ENCODE measurements around the gene DSC3.

DSC3 gene

GRCh38 chr18:31042406-31043181 lies at the start of gene DSC3:
DSC3 (minus strand) TSS chr18:31042742; CDS start chr18:31042660, 82 bp downstream.
- Histone ChIP-seq H3K4me3 (ENCODE audit: low read length) (peak within 1 kb of the TSS; percentile 64), H3K27me3 (ENCODE audit: control insufficient read depth, insufficient read depth, low read length) (peaks cover 60% of the 10 kb centered on the region), H3K4me1 (ENCODE audit: control insufficient read depth, low read depth, low read length) (peaks cover 19% of the 10 kb centered on the region), H3K9me3 (ENCODE audit: control insufficient read depth, low read depth, low read length) (no peaks in the 10 kb centered on the region), H3K36me3 (ENCODE audit: control insufficient read depth, low read depth, low read length) (no peaks in the 10 kb centered on the region), H3K27ac (ENCODE audit: low read length) (no peak within 1 kb of the TSS), H3K9ac (ENCODE audit: low read length) (peak within 1 kb of the TSS; percentile 38)

- H3K36me3 ChIP-seq (ENCODE audit: control insufficient read depth, low read depth, low read length), result peaks cover 50% of the 10 kb centered on the region
- H3K4me3 ChIP-seq (ENCODE audit: low read length), result no peak overlapping the region
- no peaks in the 10 kb centered on the region for H3K9me3 ChIP-seq (ENCODE audit: control insufficient read depth, low read depth, low read length)
- H3K27me3 ChIP-seq (ENCODE audit: control insufficient read depth, insufficient read depth, low read length), result no peaks in the 10 kb centered on the region
- H3K27ac ChIP-seq (ENCODE audit: low read length), result no peak overlapping the region
- no peak overlapping the region for H3K9ac ChIP-seq (ENCODE audit: low read length)
- no peaks in the 10 kb centered on the region for H3K4me1 ChIP-seq (ENCODE audit: control insufficient read depth, low read depth, low read length)
Observed at GRCh38 chr18:31091350-31091749, 48.8 kb upstream of the DSC3 start.

- Histone ChIP-seq H3K36me3 (ENCODE audit: control insufficient read depth, low read depth, low read length) (peaks cover 58% of the 10 kb centered on the region), H3K4me3 (ENCODE audit: low read length) (no peak overlapping the region), H3K27me3 (ENCODE audit: control insufficient read depth, insufficient read depth, low read length) (no peaks in the 10 kb centered on the region), H3K27ac (ENCODE audit: low read length) (no peak overlapping the region), H3K9me3 (ENCODE audit: control insufficient read depth, low read depth, low read length) (no peaks in the 10 kb centered on the region), H3K4me1 (ENCODE audit: control insufficient read depth, low read depth, low read length) (no peaks in the 10 kb centered on the region), H3K9ac (ENCODE audit: low read length) (no peak overlapping the region)
Observed at GRCh38 chr18:31088532-31088931, 46.0 kb upstream of the DSC3 start.

- H3K27ac ChIP-seq (ENCODE audit: low read length), result no peak overlapping the region
- H3K9me3 ChIP-seq (ENCODE audit: control insufficient read depth, low read depth, low read length), result no peaks in the 10 kb centered on the region
- H3K4me3 ChIP-seq (ENCODE audit: low read length), result no peak overlapping the region
- peaks cover 42% of the 10 kb centered on the region for H3K36me3 ChIP-seq (ENCODE audit: control insufficient read depth, low read depth, low read length)
- no peaks in the 10 kb centered on the region for H3K4me1 ChIP-seq (ENCODE audit: control insufficient read depth, low read depth, low read length)
- no peaks in the 10 kb centered on the region for H3K27me3 ChIP-seq (ENCODE audit: control insufficient read depth, insufficient read depth, low read length)
- no peak overlapping the region for H3K9ac ChIP-seq (ENCODE audit: low read length)
Observed at GRCh38 chr18:31079973-31080372, 37.4 kb upstream of the DSC3 start.

- Histone ChIP-seq H3K9me3 (ENCODE audit: control insufficient read depth, low read depth, low read length) (no peaks in the 10 kb centered on the region), H3K36me3 (ENCODE audit: control insufficient read depth, low read depth, low read length) (peaks cover 45% of the 10 kb centered on the region), H3K27ac (ENCODE audit: low read length) (no peak overlapping the region), H3K27me3 (ENCODE audit: control insufficient read depth, insufficient read depth, low read length) (no peaks in the 10 kb centered on the region), H3K4me1 (ENCODE audit: control insufficient read depth, low read depth, low read length) (no peaks in the 10 kb centered on the region), H3K9ac (ENCODE audit: low read length) (no peak overlapping the region), H3K4me3 (ENCODE audit: low read length) (no peak overlapping the region)
Observed at GRCh38 chr18:31077878-31078277, 35.3 kb upstream of the DSC3 start.

- Histone ChIP-seq H3K36me3 (ENCODE audit: control insufficient read depth, low read depth, low read length) (peaks cover 59% of the 10 kb centered on the region), H3K9ac (ENCODE audit: low read length) (no peak overlapping the region), H3K4me1 (ENCODE audit: control insufficient read depth, low read depth, low read length) (no peaks in the 10 kb centered on the region), H3K27ac (ENCODE audit: low read length) (no peak overlapping the region), H3K9me3 (ENCODE audit: control insufficient read depth, low read depth, low read length) (no peaks in the 10 kb centered on the region), H3K27me3 (ENCODE audit: control insufficient read depth, insufficient read depth, low read length) (no peaks in the 10 kb centered on the region), H3K4me3 (ENCODE audit: low read length) (no peak overlapping the region)
Observed at GRCh38 chr18:31072175-31072574, 29.6 kb upstream of the DSC3 start.

GRCh38 chr18:31070206-31070605 lies 27.7 kb upstream of the DSC3 start:
- H3K36me3 ChIP-seq (ENCODE audit: control insufficient read depth, low read depth, low read length), result peaks cover 60% of the 10 kb centered on the region
- no peaks in the 10 kb centered on the region for H3K9me3 ChIP-seq (ENCODE audit: control insufficient read depth, low read depth, low read length)
- H3K27me3 ChIP-seq (ENCODE audit: control insufficient read depth, insufficient read depth, low read length), result no peaks in the 10 kb centered on the region
- no peak overlapping the region for H3K9ac ChIP-seq (ENCODE audit: low read length)
- no peak overlapping the region for H3K4me3 ChIP-seq (ENCODE audit: low read length)
- H3K4me1 ChIP-seq (ENCODE audit: control insufficient read depth, low read depth, low read length), result no peaks in the 10 kb centered on the region
- no peak overlapping the region for H3K27ac ChIP-seq (ENCODE audit: low read length)

- Histone ChIP-seq H3K4me3 (ENCODE audit: low read length) (no peak overlapping the region), H3K9me3 (ENCODE audit: control insufficient read depth, low read depth, low read length) (no peaks in the 10 kb centered on the region), H3K27ac (ENCODE audit: low read length) (no peak overlapping the region), H3K9ac (ENCODE audit: low read length) (no peak overlapping the region), H3K27me3 (ENCODE audit: control insufficient read depth, insufficient read depth, low read length) (no peaks in the 10 kb centered on the region), H3K4me1 (ENCODE audit: control insufficient read depth, low read depth, low read length) (no peaks in the 10 kb centered on the region), H3K36me3 (ENCODE audit: control insufficient read depth, low read depth, low read length) (peaks cover 38% of the 10 kb centered on the region)
Observed at GRCh38 chr18:31066266-31066665, 23.7 kb upstream of the DSC3 start.

- Histone ChIP-seq H3K36me3 (ENCODE audit: control insufficient read depth, low read depth, low read length) (peaks cover 29% of the 10 kb centered on the region), H3K9ac (ENCODE audit: low read length) (no peak overlapping the region), H3K9me3 (ENCODE audit: control insufficient read depth, low read depth, low read length) (no peaks in the 10 kb centered on the region), H3K27ac (ENCODE audit: low read length) (no peak overlapping the region), H3K4me3 (ENCODE audit: low read length) (no peak overlapping the region), H3K27me3 (ENCODE audit: control insufficient read depth, insufficient read depth, low read length) (no peaks in the 10 kb centered on the region), H3K4me1 (ENCODE audit: control insufficient read depth, low read depth, low read length) (no peaks in the 10 kb centered on the region)
Observed at GRCh38 chr18:31065036-31065773, 22.7 kb upstream of the DSC3 start.

GRCh38 chr18:31064130-31064529 lies 21.6 kb upstream of the DSC3 start:
- no peak overlapping the region for H3K4me3 ChIP-seq (ENCODE audit: low read length)
- H3K36me3 ChIP-seq (ENCODE audit: control insufficient read depth, low read depth, low read length), result peaks cover 19% of the 10 kb centered on the region
- no peaks in the 10 kb centered on the region for H3K27me3 ChIP-seq (ENCODE audit: control insufficient read depth, insufficient read depth, low read length)
- H3K9ac ChIP-seq (ENCODE audit: low read length), result no peak overlapping the region
- H3K27ac ChIP-seq (ENCODE audit: low read length), result no peak overlapping the region
- H3K4me1 ChIP-seq (ENCODE audit: control insufficient read depth, low read depth, low read length), result no peaks in the 10 kb centered on the region
- H3K9me3 ChIP-seq (ENCODE audit: control insufficient read depth, low read depth, low read length), result no peaks in the 10 kb centered on the region

- H3K4me1 ChIP-seq (ENCODE audit: control insufficient read depth, low read depth, low read length), result peaks cover 10% of the 10 kb centered on the region
- H3K27me3 ChIP-seq (ENCODE audit: control insufficient read depth, insufficient read depth, low read length), result no peaks in the 10 kb centered on the region
- H3K9ac ChIP-seq (ENCODE audit: low read length), result no peak overlapping the region
- no peaks in the 10 kb centered on the region for H3K36me3 ChIP-seq (ENCODE audit: control insufficient read depth, low read depth, low read length)
- no peak overlapping the region for H3K4me3 ChIP-seq (ENCODE audit: low read length)
- H3K27ac ChIP-seq (ENCODE audit: low read length), result no peak overlapping the region
- no peaks in the 10 kb centered on the region for H3K9me3 ChIP-seq (ENCODE audit: control insufficient read depth, low read depth, low read length)
Observed at GRCh38 chr18:31061945-31062344, 19.4 kb upstream of the DSC3 start.

- H3K36me3 ChIP-seq (ENCODE audit: control insufficient read depth, low read depth, low read length), result no peaks in the 10 kb centered on the region
- peaks cover 21% of the 10 kb centered on the region for H3K4me1 ChIP-seq (ENCODE audit: control insufficient read depth, low read depth, low read length)
- H3K9me3 ChIP-seq (ENCODE audit: control insufficient read depth, low read depth, low read length), result no peaks in the 10 kb centered on the region
- no peak overlapping the region for H3K4me3 ChIP-seq (ENCODE audit: low read length)
- H3K27ac ChIP-seq (ENCODE audit: low read length), result no peak overlapping the region
- no peak overlapping the region for H3K9ac ChIP-seq (ENCODE audit: low read length)
- H3K27me3 ChIP-seq (ENCODE audit: control insufficient read depth, insufficient read depth, low read length), result no peaks in the 10 kb centered on the region
Observed at GRCh38 chr18:31058897-31059296, 16.4 kb upstream of the DSC3 start.
